NCI-H524 (cell line): ENCODE results near the gene NUP62CL.
"Not testable (repeated sequence)": the region's sequence is repeated elsewhere in the genome, so short reads cannot be mapped to it uniquely, and the experiment has no call there.

Experiments used
- DNase-seq, 2 experiments: peaks; one replicate each; lab custom pipeline; 2025; lab: John Stamatoyannopoulos, UW

NUP62CL gene

GRCh38 chrX:107205770-107206696 is at the start of gene NUP62CL, which contains the start of gene DNAAF6:
Gene NUP62CL, minus strand, starts transcription at chrX:107206433. Its CDS starts 31,287 bp downstream, at chrX:107175146.
Gene DNAAF6, plus strand, starts transcription at chrX:107206611. Its CDS starts 6,265 bp downstream, at chrX:107212876.
- peak; percentile 85 to 92 for DNase-seq

- DNase-seq, result no peak
These were observed 22.2 kb upstream of the NUP62CL start for GRCh38 chrX:107228486-107228819.

GRCh38 chrX:107227780-107228485 is 21.7 kb upstream of the NUP62CL start:
- DNase-seq, result no peak

GRCh38 chrX:107226757-107227156 is 20.5 kb upstream of the NUP62CL start:
- peak in 1 of 2 experiments; percentile 24 for DNase-seq

GRCh38 chrX:107213477-107213876 is 7.2 kb upstream of the NUP62CL start:
- DNase-seq, result no peak

- no peak for DNase-seq
These were observed 1.7 kb upstream of the NUP62CL start for GRCh38 chrX:107207943-107208342.

GRCh38 chrX:107207089-107207488 is 856 bp upstream of the NUP62CL start:
- no peak for DNase-seq

GRCh38 chrX:107206697-107207065 is 448 bp upstream of the NUP62CL start:
- DNase-seq, result no peak

- DNase-seq, result peak; percentile 23 to 71
These were observed 2.1 kb downstream of the NUP62CL start for GRCh38 chrX:107204068-107204605.

GRCh38 chrX:107199491-107199890 is 6.7 kb downstream of the NUP62CL start:
- no peak for DNase-seq

- DNase-seq, result not testable (repeated sequence)
These were observed 8.2 kb downstream of the NUP62CL start for GRCh38 chrX:107198074-107198473.

GRCh38 chrX:107197319-107197718 is 8.9 kb downstream of the NUP62CL start:
- no peak for DNase-seq

- no peak for DNase-seq
These were observed 34.7 kb downstream of the NUP62CL start for GRCh38 chrX:107171369-107172102.

- DNase-seq, result no peak
These were observed 37.5 kb downstream of the NUP62CL start for GRCh38 chrX:107168712-107169111.

- no peak for DNase-seq
These were observed 38.0 kb downstream of the NUP62CL start for GRCh38 chrX:107168257-107168656.

- no peak for DNase-seq
These were observed 38.9 kb downstream of the NUP62CL start for GRCh38 chrX:107167163-107167921.

- DNase-seq, result not testable (repeated sequence)
These were observed 48.6 kb downstream of the NUP62CL start for GRCh38 chrX:107157618-107158017.

- not testable (repeated sequence) for DNase-seq
These were observed 50.4 kb downstream of the NUP62CL start for GRCh38 chrX:107155621-107156430.

- DNase-seq, result no peak
These were observed 51.2 kb downstream of the NUP62CL start for GRCh38 chrX:107154787-107155620.
